HepG2 (cell line): ENCODE data around the gene RASSF7. TPM values are rescaled to one million over a fixed set of nuclear protein-coding genes. Genes with fewer than 3 reads are reported as not detected.

Experiments
- ARNTL ChIP-seq: sonication (generic); formaldehyde crosslinking; IDR thresholded peaks from 2 replicates; pipeline ENCODE4 v1.4.0; 2020; ENCODE audit warnings: mild to moderate bottlenecking, missing genetic modification reagents
- HNRNPL ChIP-seq: fragments of 200-400 bp; formaldehyde crosslinking; IDR thresholded peaks from 2 replicates; pipeline ENCODE4 v1.6.1; 2017; ENCODE audit warnings: mild to moderate bottlenecking, low read depth, low read length
- IRX3 ChIP-seq: sonication (generic); formaldehyde crosslinking; IDR thresholded peaks from 2 replicates; pipeline ENCODE4 v1.8.1; 2023; ENCODE audit warnings: mild to moderate bottlenecking, low read depth, missing genetic modification reagents, borderline replicate concordance
- MNT ChIP-seq: fragments of 450-650 bp; IDR thresholded peaks from 2 replicates; pipeline ENCODE4 v1.6.1; 2016
- NFE2L1 ChIP-seq: sonication (generic); formaldehyde crosslinking; IDR thresholded peaks from 2 replicates; pipeline ENCODE4 v1.4.0; 2020; ENCODE audit warnings: missing genetic modification reagents, mild to moderate bottlenecking, borderline replicate concordance
- PCBP2 ChIP-seq: fragments of 200-400 bp; formaldehyde crosslinking; optimal IDR thresholded peaks from 2 replicates; pipeline ENCODE3; 2018; ENCODE audit warnings: low read length, low read depth; ENCODE audit not compliant: poor library complexity, severe bottlenecking
- SMYD3 ChIP-seq: sonication (generic); formaldehyde crosslinking; IDR thresholded peaks from 2 replicates; pipeline ENCODE4 v1.8.1; 2023; ENCODE audit warnings: mild to moderate bottlenecking, missing genetic modification reagents
- ZBTB37 ChIP-seq: sonication (generic); formaldehyde crosslinking; IDR thresholded peaks from 2 replicates; pipeline ENCODE4 v1.4.0; 2020; ENCODE audit warnings: mild to moderate bottlenecking, missing genetic modification reagents
- ZNF20 ChIP-seq: sonication (generic); formaldehyde crosslinking; IDR thresholded peaks from 2 replicates; pipeline ENCODE4 v1.4.0; 2020; ENCODE audit warnings: mild to moderate bottlenecking, moderate library complexity, missing genetic modification reagents
- ZNF343 ChIP-seq: sonication (generic); formaldehyde crosslinking; IDR thresholded peaks from 2 replicates; pipeline ENCODE4 v1.4.0; 2020; ENCODE audit warnings: mild to moderate bottlenecking, missing genetic modification reagents
- ZNF609 ChIP-seq: sonication (generic); formaldehyde crosslinking; IDR thresholded peaks from 2 replicates; pipeline ENCODE4 v1.4.0; 2020; ENCODE audit warnings: mild to moderate bottlenecking, missing genetic modification reagents, borderline replicate concordance
- ZNF646 ChIP-seq: sonication (generic); formaldehyde crosslinking; IDR thresholded peaks from 2 replicates; pipeline ENCODE4 v1.9.0; 2021; ENCODE audit warnings: mild to moderate bottlenecking, missing genetic modification reagents
- polyA plus RNA-seq, 8 experiments: library from polyadenylated mRNA; depleted of rRNA in 3 of 8; stranded (reverse) in 7 of 8; unstranded in 1 of 8; fragments of >200 nt; fragmentation: Illumina TruSeq in 4 of 8; extraction: Trizol in 4 of 8; gene quantifications; 2 replicates each; pipeline versions ENCODE4 v1.2.1 to v1.2.3, GENCODE V29; 2011 to 2016; ENCODE audit warnings: low read depth in 4 of 8, missing spikeins in 1 of 8, mixed read lengths in 1 of 8; ENCODE audit not compliant: insufficient read depth in 1 of 8
- total RNA-seq, 5 experiments: library from RNA; depleted of rRNA; stranded (reverse); fragments of >200 nt; fragmentation: Illumina TruSeq; extraction: Trizol; gene quantifications; 2 replicates each; pipeline ENCODE4 v1.2.3, GENCODE V29; 2016; ENCODE audit warnings: low read depth in 1 of 5

Gene RASSF7
- total and polyA plus RNA-seq, 2 of the 13 experiments (the other 11 are each of a cell fraction or from before 2014, with no cell fraction given), result 20.2 to 28.6 TPM

- 0 out of 2 replicates have a peak, but pooled peaks have one; percentile 18 for TF ChIP-seq MNT
- no peak for TF ChIP-seq SMYD3 (CRISPR knock-in tag)
- TF ChIP-seq ARNTL, result no peak
- TF ChIP-seq IRX3 (CRISPR knock-in tag), result no peak
- no peak for TF ChIP-seq HNRNPL
- no peak for TF ChIP-seq ZNF343 (CRISPR knock-in tag)
- TF ChIP-seq ZBTB37, result no peak
- TF ChIP-seq ZNF20 (CRISPR knock-in tag), result 0 out of 2 replicates have a peak, but pooled peaks have one; percentile 16
- no peak for TF ChIP-seq ZNF609
- no peak for TF ChIP-seq NFE2L1 (CRISPR knock-in tag)
- no peak for TF ChIP-seq PCBP2
- no peak for TF ChIP-seq ZNF646 (CRISPR knock-in tag)
These were observed 962 bp upstream of the RASSF7 start (continued) for GRCh38 chr11:559712-560304.
